Stimulated activated naive B cell treated with anti-CD40 and anti-IgM and Interleukin-4, amounts not matched to agents 10 μg/mL and 1 μg/mL and 100 μg/mL, for 72 hours (primary cell): ENCODE results near the gene FAM53A.
"Not testable (repeated sequence)": the region's sequence is repeated elsewhere in the genome, so short reads cannot be mapped to it uniquely, and the experiment has no call there.

Source experiments
- ATAC-seq, 2 donors: fragments of 150-1000 bp; cut with Tn5 transposase; replicated peaks; 2 replicates each; pipeline ENCODE4 v1.10.0; 2021; ENCODE audit warnings: moderate library complexity in 1 of 2
- DNase-seq: peaks from one replicate; pipeline ENCODE4 v3.0.0; 2021
- H3K27ac Mint-ChIP-seq: one replicate; pipeline ENCODE4 v1.8.0; 2022; ENCODE audit warnings: mild to moderate bottlenecking, mixed read lengths
- H3K27me3 Mint-ChIP-seq, 2 donors: one replicate each; pipeline ENCODE4 v1.8.0; 2022; ENCODE audit warnings: mixed read lengths in 2 of 2
- H3K36me3 Mint-ChIP-seq, 2 donors: one replicate each; pipeline ENCODE4 v1.8.0; 2022; ENCODE audit warnings: mixed read lengths in 2 of 2, mild to moderate bottlenecking in 1 of 2
- H3K4me1 Mint-ChIP-seq, 2 donors: one replicate each; pipeline ENCODE4 v1.8.0; 2022; ENCODE audit warnings: mixed read lengths in 2 of 2, mild to moderate bottlenecking in 1 of 2
- H3K4me3 Mint-ChIP-seq, 2 donors: one replicate each; pipeline ENCODE4 v1.8.0; 2022; ENCODE audit warnings: mild to moderate bottlenecking in 2 of 2, mixed read lengths in 2 of 2, moderate library complexity in 1 of 2
- H3K9me3 Mint-ChIP-seq, 2 donors: one replicate each; pipeline ENCODE4 v1.8.0; 2022; ENCODE audit warnings: mixed read lengths in 2 of 2, mild to moderate bottlenecking in 1 of 2

The FAM53A gene

GRCh38 chr4:1651609-1652008 lies 32.5 kb downstream of the FAM53A start:
- H3K9me3 Mint-ChIP-seq = peaks cover 0 to 4% of the 10 kb centered on the region in 2 donors
- no peak overlapping the region for H3K27ac Mint-ChIP-seq
- H3K27me3 Mint-ChIP-seq = no peaks in the 10 kb centered on the region
- no peak overlapping the region for H3K4me3 Mint-ChIP-seq
- H3K4me1 Mint-ChIP-seq = peaks cover 0 to 2% of the 10 kb centered on the region in 2 donors
- DNase-seq = no peak
- peaks cover 4 to 6% of the 10 kb centered on the region in 2 donors for H3K36me3 Mint-ChIP-seq
- ATAC-seq = no peak

GRCh38 chr4:1648962-1649361 lies 35.2 kb downstream of the FAM53A start:
- H3K4me3 Mint-ChIP-seq = no peak overlapping the region
- H3K36me3 Mint-ChIP-seq = peaks cover 0 to 3% of the 10 kb centered on the region in 2 donors
- ATAC-seq = no peak
- peaks cover 0 to 4% of the 10 kb centered on the region in 2 donors for H3K9me3 Mint-ChIP-seq
- no peak for DNase-seq
- H3K4me1 Mint-ChIP-seq = peaks cover 0 to 2% of the 10 kb centered on the region in 2 donors
- H3K27ac Mint-ChIP-seq = no peak overlapping the region
- no peaks in the 10 kb centered on the region for H3K27me3 Mint-ChIP-seq

DNA sequence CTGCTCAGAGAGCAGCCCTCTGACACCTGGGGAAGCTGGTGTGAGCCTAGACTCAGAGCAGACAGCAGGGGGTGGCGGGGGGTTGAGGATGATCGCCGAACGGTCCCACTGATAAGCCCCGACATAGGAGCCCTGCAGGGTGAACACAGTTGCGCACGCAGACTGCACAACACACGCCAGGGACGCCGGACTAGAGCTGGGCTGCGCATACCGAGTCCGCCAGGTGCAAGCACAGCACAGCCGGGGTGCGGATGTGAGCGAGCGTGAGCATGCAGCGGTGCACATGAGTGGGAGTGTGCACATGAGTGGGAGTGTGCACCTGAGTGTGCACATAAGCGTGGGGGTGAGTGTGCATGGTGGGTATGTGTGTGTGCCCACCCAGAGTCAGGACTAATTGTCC lies 36.7 kb downstream of the FAM53A start:
- H3K9me3 Mint-ChIP-seq = peaks cover 0 to 4% of the 10 kb centered on the region in 2 donors
- H3K27ac Mint-ChIP-seq = no peak overlapping the region
- peaks cover 0 to 2% of the 10 kb centered on the region in 2 donors for H3K4me1 Mint-ChIP-seq

DNA sequence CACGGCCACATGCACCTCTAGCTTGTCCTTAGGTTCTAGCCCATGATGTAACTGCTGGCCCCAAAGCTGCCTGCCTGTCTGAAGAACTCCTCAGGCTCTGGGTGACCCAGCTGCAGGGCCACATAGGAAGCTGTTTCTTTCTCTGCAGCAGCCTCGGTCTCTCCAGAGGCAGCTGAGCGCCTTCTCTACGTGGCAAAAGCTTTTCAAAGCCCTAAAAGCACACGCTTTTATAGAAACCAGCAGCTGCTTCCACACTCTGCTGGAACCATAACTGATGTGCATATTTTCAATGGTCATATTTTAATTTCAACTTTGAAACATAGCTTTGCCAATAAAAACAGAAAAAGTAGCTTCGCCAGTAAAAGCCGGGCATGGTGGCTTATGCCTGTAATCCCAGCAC lies 37.4 kb downstream of the FAM53A start:
- no peak for DNase-seq
- H3K27ac Mint-ChIP-seq = no peak overlapping the region
- H3K36me3 Mint-ChIP-seq = peaks cover 0 to 3% of the 10 kb centered on the region in 2 donors
- peaks cover 0 to 2% of the 10 kb centered on the region in 2 donors for H3K4me1 Mint-ChIP-seq
- peaks cover 0 to 4% of the 10 kb centered on the region in 2 donors for H3K9me3 Mint-ChIP-seq
- no peaks in the 10 kb centered on the region for H3K27me3 Mint-ChIP-seq
- no peak for ATAC-seq
- H3K4me3 Mint-ChIP-seq = no peak overlapping the region

More for the DNA sequence above, 36.7 kb downstream of the FAM53A start:
- no peak overlapping the region for H3K4me3 Mint-ChIP-seq
- ATAC-seq (no peak), DNase-seq (no peak)
- no peaks in the 10 kb centered on the region for H3K27me3 Mint-ChIP-seq
- H3K36me3 Mint-ChIP-seq = peaks cover 0 to 3% of the 10 kb centered on the region in 2 donors

DNA sequence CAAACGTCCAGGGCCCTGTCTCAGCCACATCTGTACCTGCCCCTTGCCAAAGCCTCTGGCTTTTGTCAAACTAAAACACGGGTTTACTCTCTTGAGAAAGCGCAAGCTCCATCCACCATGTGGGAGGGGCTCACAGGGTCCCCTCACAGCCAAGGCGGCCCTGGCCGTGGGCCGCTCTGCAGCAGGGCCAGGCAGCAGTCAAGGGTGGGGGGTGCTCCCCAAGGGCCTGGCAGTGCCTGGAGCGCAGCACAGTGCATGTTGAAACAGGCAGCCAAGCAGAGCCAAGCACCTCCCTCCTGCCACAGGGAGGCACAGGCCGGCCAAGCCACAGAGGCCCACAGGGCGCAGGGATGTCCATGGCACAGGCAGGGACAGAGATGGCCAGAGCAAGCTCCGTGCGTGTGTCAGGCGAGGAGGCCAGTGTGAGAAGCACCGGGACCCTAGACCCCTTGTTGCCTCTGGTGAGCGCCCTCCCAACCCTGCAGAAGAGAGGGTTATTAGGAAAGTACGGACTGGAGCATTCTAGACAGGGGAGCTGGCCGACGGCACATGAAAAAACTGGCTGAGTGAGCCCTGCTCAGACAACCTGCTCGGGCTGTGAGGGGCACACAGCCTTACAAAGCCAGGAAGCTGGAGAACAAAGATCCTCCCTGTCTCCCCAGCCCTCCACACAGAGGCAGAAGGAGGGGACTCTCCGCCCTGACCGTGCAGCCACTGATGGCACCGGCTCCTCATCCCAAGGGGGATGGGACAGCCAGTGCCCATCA lies 39.0 kb downstream of the FAM53A start:
- peaks cover 0 to 1% of the 10 kb centered on the region in 2 donors for H3K9me3 Mint-ChIP-seq
- peaks cover 0 to 3% of the 10 kb centered on the region in 2 donors for H3K36me3 Mint-ChIP-seq
- no peak overlapping the region for H3K4me3 Mint-ChIP-seq
- DNase-seq = no peak
- ATAC-seq = no peak
- no peaks in the 10 kb centered on the region for H3K27me3 Mint-ChIP-seq
- H3K27ac Mint-ChIP-seq = no peak overlapping the region
- peaks cover 0 to 2% of the 10 kb centered on the region in 2 donors for H3K4me1 Mint-ChIP-seq

GRCh38 chr4:1643971-1644735 lies 40.0 kb downstream of the FAM53A start:
- ATAC-seq (no peak), DNase-seq (no peak)
- Mint-ChIP-seq H3K4me3 (no peak overlapping the region), H3K27ac (no peak overlapping the region), H3K36me3 (peaks cover 0 to 3% of the 10 kb centered on the region in 2 donors), H3K9me3 (no peaks in the 10 kb centered on the region), H3K4me1 (peaks cover 0 to 2% of the 10 kb centered on the region in 2 donors), H3K27me3 (no peaks in the 10 kb centered on the region)

GRCh38 chr4:1642196-1642951 lies 41.7 kb downstream of the FAM53A start:
- no peak for DNase-seq
- no peak for ATAC-seq
- no peaks in the 10 kb centered on the region for H3K9me3 Mint-ChIP-seq
- no peak overlapping the region for H3K27ac Mint-ChIP-seq
- H3K4me3 Mint-ChIP-seq = no peak overlapping the region
- H3K36me3 Mint-ChIP-seq = peaks cover 0 to under 1% of the 10 kb centered on the region in 2 donors
- no peaks in the 10 kb centered on the region for H3K27me3 Mint-ChIP-seq
- H3K4me1 Mint-ChIP-seq = no peaks in the 10 kb centered on the region

DNA sequence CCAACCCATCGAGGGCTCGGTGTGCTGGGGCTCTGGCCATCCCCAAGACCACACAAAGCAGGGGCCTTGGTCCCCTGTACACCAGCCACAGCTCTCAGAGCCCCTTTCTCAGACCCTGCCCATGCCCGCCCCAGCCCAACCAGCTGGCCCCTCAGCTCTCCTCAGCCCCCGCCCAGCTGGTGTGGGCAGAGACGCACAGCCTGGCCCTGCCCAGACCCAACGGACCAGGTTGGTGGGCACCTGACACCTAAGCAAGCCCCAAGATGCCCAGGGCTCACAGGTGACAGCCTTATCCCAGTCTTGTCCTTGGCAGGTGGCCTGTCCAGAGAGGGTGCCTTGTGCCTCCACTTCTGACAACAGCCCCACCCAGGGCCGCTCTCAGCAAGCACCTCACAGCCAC lies 42.4 kb downstream of the FAM53A start:
- Mint-ChIP-seq H3K27ac (no peak overlapping the region), H3K36me3 (no peaks in the 10 kb centered on the region), H3K27me3 (no peaks in the 10 kb centered on the region), H3K9me3 (no peaks in the 10 kb centered on the region), H3K4me1 (no peaks in the 10 kb centered on the region), H3K4me3 (no peak overlapping the region)
- ATAC-seq = no peak
- DNase-seq = no peak

DNA sequence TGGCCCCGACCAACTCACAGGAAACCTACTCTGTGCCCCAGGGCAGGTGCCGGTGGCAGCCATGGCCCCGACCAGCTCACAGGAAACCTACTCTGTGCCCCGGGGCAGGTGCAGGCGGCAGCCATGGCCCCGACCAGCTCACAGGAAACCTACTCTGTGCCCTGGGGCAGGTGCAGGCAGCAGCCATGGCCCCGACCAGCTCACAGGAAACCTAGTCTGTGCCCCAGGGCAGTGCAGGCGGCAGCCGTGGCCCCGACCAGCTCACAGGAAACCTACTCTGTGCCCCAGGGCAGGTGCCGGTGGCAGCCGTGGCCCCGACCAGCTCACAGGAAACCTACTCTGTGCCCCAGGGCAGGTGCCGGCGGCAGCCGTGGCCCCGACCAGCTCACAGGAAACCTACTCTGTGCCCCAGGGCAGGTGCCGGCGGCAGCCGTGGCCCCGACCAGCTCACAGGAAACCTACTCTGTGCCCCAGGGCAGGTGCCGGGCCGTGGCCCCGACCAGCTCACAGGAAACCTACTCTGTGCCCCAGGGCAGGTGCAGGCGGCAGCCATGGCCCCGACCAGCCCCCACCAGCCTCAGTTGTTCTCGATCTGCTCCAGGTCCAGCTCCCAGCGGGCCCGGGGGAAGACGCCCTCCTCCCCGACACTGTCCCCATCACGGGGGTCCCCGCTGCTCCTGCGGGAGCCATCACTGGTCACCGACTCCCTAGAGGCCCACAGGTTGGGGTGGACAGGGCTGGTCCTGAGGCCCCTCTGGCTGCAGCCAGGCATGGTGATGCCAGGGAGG lies 43.2 kb downstream of the FAM53A start:
- not testable (repeated sequence) for ATAC-seq, DNase-seq, H3K27me3 Mint-ChIP-seq, H3K9me3 Mint-ChIP-seq, H3K4me1 Mint-ChIP-seq, H3K4me3 Mint-ChIP-seq, H3K36me3 Mint-ChIP-seq, H3K27ac Mint-ChIP-seq

DNA sequence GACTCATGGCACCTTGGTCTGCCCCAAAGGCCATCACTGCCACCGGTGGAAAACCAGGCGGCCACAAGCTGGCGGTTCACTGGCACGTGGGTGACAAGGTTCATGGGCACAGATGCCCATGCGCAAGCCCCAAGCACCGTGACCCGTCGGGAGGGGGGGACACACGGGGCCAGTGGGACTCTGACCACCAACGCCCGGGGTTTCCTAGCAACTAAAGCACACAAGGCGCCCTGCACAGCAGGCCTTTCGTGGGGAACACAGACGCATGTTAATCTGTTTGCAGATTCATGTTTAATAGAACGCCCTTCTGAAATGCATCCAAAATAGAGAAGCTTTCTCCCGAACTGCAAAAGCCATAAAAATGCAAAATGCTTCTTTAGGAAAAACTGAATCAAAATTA lies 43.9 kb downstream of the FAM53A start:
- ATAC-seq (no peak), DNase-seq (no peak)
- H3K27ac Mint-ChIP-seq = no peak overlapping the region
- H3K9me3 Mint-ChIP-seq = no peaks in the 10 kb centered on the region
- no peaks in the 10 kb centered on the region for H3K27me3 Mint-ChIP-seq
- no peaks in the 10 kb centered on the region for H3K36me3 Mint-ChIP-seq
- H3K4me1 Mint-ChIP-seq = no peaks in the 10 kb centered on the region
- H3K4me3 Mint-ChIP-seq = no peak overlapping the region

DNA sequence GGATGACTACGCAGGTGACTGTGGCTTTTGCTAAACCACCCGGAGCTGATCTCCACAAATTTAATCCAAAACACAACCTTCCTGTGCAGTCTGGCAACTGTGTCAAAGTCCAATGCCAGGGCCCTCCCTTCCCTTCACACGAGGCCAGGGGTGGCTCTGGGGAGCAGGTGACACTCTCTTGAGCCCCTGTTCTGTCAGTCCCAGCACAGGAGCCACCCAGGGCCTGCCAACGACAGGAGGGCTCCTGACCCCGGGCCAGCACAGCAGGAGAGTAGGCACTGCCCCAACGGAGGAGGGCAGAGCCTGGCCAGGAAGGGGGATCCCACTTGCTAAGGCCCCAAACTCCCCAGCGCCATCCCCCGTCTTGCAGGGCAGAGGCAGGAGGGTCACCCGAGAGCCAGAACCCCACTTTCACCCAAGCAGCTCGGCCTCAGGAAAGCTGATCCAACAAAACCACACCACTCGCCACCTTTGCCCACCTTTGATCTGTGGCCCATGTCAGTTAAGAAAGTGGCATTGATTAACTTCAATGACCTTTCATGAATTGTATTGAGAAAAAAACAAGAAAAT lies 44.7 kb downstream of the FAM53A start:
- H3K9me3 Mint-ChIP-seq = no peaks in the 10 kb centered on the region
- ATAC-seq (no peak), DNase-seq (no peak)

GRCh38 chr4:1638873-1639272 lies 45.2 kb downstream of the FAM53A start:
- Mint-ChIP-seq H3K36me3 (no peaks in the 10 kb centered on the region), H3K9me3 (no peaks in the 10 kb centered on the region), H3K4me3 (no peak overlapping the region), H3K27me3 (no peaks in the 10 kb centered on the region), H3K4me1 (no peaks in the 10 kb centered on the region), H3K27ac (no peak overlapping the region)
- ATAC-seq (no peak), DNase-seq (no peak)

More for the DNA sequence above, 44.7 kb downstream of the FAM53A start:
- Mint-ChIP-seq H3K4me3 (no peak overlapping the region), H3K4me1 (no peaks in the 10 kb centered on the region), H3K27ac (no peak overlapping the region), H3K36me3 (no peaks in the 10 kb centered on the region), H3K27me3 (no peaks in the 10 kb centered on the region)

DNA sequence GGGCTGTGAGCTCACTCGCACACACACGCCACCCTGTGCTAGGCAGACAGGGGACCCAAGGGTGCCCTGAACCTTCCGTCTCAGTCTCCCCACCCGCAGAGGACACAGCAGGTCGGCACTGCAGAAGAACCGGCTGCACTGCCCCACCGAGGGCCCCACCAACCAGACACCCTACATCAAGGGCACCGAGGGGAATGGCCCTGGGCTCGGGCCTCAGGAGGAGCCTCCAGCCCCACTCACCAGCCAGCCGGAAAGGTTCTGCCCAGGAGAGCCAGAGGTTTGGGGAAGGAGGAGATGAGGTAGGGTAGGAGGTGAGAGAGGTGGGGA lies 45.9 kb downstream of the FAM53A start:
- Mint-ChIP-seq H3K27ac (no peak overlapping the region), H3K4me1 (no peaks in the 10 kb centered on the region), H3K27me3 (no peaks in the 10 kb centered on the region), H3K36me3 (no peaks in the 10 kb centered on the region), H3K4me3 (no peak overlapping the region), H3K9me3 (no peaks in the 10 kb centered on the region)
- DNase-seq = no peak
- no peak for ATAC-seq
